Right ventricle myocardium inferior (tissue), 1 donor: ENCODE results near the gene TNRC6A. TPM values are rescaled to one million over a fixed set of nuclear protein-coding genes. Genes with fewer than 3 reads are reported as not detected.
"Not testable (repeated sequence)": the region's sequence is repeated elsewhere in the genome, so short reads cannot be mapped to it uniquely, and the experiment has no call there.

Experiments
- ATAC-seq: fragments of 200-7000 bp; cut with Tn5 transposase; one replicate; pipeline ENCODE4 v1.9.1; 2020; ENCODE audit warnings: mild to moderate bottlenecking, moderate library complexity
- DNase-seq: peaks from one replicate; pipeline ENCODE4 v3.0.0; 2021; ENCODE audit errors: missing footprints
- intact Hi-C: fragments of 100-400 bp; cut with DNase I; formaldehyde crosslinking; loops from one replicate; pipeline ENCODE4 v1.11.0; 2022
- long read RNA-seq: library from polyadenylated mRNA; unstranded; transcript quantifications from one replicate; pipeline ENCODE4 v2.0.0, GENCODE V29; 2021
- total RNA-seq: library from RNA; stranded (reverse); fragmentation: NEBNext Ultra II Directional; extraction: Animal tissue kit (Norgen Biotek cat#: 25700); gene quantifications from one replicate; pipeline ENCODE4 v1.2.1, GENCODE V29; 2021
- donor health status: DM: no; HTN: yes; CAD: no; lungs with severe emphysema.

Gene TNRC6A
- total RNA-seq, result 34.8 TPM
- long read RNA-seq, partial matches to known transcripts, result 5 of 6 reads
- long read RNA-seq, other reads (novel, unspliced or antisense), result 1 of 6 reads

DNA sequence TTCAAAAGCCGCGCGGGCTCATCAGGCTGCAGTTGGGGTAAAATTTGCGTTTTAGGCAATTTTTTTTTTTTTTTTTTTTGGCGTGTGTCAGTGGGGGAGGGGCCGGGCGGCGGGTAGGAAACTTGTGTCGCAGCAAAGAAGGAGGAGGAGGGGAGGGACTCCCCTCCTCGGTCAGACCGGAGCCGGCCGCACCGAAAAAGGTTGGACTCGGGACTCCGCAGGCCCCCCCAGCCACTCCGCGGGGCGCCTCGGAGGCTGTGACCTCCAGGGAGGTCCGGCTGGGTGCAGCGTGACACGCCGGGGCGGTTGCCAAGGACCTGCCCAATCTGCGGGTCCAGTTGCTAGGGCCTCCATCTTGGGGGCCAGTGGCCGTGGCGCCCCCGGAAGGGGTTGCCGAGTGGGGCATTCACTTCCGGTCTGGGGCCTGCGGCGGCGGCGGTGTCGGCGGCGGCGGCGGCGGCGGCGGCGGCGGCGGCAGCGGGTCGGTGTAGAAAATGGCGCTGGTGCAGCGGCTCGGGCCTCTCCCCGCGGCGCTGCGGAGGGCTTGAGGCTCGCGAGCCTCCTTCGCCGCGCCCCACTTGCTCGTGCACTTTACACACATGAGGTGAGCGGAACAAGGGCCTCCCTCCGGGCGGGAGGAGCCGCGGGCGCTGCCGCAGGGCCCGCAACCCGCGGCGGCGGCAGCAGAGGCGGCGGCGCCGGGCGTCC lies at the start of gene TNRC6A:
Gene TNRC6A, plus strand, starts transcription at position 409 of the 708 bp plus-strand sequence. Its CDS starts 191 bp downstream, at position 600.
- DNase-seq (peak; percentile 95), ATAC-seq (peak; percentile 95)
- intact Hi-C loops, result no loop called here

DNA sequence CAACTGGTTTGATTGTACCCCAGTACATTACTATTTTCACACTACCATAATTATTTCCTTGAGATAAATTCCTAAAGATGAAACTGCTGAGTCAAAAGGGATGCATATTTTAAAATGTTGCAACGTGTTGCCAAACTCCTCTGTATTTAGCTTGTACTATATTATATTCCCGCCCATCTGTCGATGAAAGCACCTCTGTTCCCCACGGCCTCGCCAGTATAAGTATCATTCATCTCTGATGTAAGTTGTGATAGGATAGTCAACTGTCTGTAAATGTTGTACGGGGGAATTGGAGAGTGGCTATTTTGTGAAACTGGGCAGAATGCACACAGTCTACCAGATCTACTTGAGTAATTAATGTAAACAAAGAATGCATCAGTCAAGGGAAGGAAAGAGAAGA lies 47.7 kb upstream of the TNRC6A start:
- intact Hi-C loops, result loop anchor here (10.0 kb wide), 1 partner anchor 97 kb away; no protein-coding TSS in a partner anchor
- ATAC-seq (no peak), DNase-seq (no peak)

DNA sequence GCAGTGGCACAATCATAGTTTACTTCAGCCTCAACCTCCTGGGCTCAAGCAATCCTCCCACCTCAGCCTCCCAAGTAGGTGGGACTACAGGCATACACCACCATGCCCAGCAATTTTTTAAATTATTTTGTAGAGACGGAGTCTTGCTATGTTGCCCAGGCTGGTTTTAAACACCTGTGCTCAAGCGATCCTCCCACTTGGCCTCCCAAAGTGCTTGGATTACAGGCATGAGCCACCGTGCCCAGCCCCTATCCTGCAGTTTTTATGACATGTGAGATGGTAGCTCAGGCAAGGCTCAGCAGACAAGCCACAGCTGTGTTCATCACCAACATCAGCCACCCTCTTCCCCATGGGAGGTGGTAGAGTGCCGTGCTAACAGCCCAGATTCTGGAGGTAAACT lies 46.2 kb upstream of the TNRC6A start:
- ATAC-seq (no peak), DNase-seq (no peak)
- intact Hi-C loops, result loop anchor here (10.0 kb wide), 1 partner anchor 98 kb away; no protein-coding TSS in a partner anchor

DNA sequence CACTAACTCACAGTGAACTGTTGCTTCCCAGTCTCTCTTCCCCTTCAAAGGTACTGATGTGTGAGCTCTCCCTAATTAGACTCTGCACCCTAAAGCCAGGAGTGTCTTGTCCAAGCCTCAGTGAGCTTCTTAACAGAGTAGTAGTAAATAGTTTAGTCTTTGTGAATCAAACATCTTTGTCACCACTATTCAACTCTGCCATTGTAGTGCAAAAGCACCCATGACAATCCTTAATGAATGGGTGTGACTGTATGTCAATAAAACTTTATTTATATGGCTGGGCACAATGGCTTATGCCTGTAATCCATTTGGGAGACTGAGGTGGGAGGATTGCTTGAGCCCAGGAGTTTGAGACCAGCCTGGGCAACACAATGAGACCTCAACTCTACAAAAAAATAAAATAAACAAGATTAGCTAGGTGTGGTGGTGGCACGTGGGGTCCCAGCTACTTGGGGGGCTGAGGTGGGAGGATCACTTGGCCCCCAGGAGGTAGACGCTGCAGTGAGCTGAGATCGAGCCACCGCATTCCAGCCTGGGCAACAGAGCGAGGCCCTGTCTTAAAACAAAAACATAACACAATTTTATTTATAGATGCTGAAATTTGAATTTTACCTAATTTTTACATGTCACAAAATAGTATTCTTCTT lies 45.5 kb upstream of the TNRC6A start:
- intact Hi-C loops, result loop anchor here (10.0 kb wide), 1 partner anchor 99 kb away; no protein-coding TSS in a partner anchor
- no peak for ATAC-seq
- DNase-seq, result no peak

DNA sequence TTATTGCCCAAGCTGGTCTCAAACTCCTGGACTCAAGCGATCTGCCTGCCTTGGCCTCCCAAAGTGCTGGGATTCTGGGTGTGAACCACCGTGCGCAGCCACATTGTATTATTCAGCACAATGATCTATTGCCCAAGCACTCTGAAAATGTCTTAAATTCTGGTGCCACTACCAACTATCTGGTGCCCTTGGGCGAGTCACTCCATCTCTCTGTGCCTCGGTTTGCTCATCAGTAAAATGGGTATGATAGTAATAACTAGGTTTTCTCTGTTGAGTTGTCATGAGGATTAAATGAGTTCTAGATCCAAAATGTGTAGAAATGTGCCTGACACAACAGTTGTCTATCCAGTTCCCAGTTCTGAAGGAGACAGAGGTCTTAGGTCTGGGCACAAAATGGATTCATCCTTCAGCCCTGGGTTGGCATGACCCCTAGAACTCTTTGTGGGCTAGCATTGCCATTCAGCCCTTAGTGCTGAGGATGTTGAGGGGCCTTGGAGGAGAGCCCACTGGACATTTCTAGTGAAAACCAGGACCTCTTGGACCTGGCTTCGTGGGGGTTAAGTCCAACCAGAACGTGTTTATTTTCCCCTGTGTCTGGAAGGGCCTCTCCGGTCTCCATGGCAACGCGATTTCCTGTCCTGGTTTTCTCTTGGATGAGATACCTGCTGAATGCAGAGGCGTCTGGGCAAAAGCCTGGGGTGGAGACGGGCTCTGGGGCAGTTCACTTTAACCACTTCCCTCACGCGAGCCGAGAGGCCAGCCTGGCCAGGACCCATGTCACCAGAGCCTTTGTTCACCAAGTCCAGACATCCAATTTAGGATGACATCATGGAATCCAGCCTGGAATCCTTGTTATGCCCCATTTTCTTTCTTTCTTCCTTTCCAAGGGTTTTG lies 43.7 kb upstream of the TNRC6A start:
- peak; percentile 76 for DNase-seq
- peak; percentile 50 for ATAC-seq
- intact Hi-C loops, result loop anchor here (10.0 kb wide), 1 partner anchor 101 kb away; no protein-coding TSS in a partner anchor

DNA sequence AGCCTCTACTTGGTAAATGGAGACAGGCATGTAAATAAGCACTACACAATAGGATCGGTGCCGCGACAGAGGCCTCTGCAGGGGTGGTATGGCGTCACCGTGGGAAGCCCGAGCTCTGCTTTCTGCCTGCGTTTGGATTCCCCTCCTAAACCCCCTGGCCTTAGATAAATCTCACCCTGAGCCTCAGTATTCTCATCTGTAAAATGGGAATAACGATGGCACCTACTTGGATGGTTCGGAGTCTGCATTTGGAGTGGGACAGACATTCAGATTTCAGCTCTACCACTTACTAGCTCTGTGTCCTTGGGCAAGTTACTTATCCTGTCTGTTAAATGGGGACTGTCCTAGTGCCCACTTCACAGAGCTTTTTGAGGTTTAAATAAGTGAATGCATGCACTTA lies 42.8 kb upstream of the TNRC6A start:
- DNase-seq (no peak), ATAC-seq (no peak)
- intact Hi-C loops, result loop anchor here (10.0 kb wide), 1 partner anchor 102 kb away; no protein-coding TSS in a partner anchor

DNA sequence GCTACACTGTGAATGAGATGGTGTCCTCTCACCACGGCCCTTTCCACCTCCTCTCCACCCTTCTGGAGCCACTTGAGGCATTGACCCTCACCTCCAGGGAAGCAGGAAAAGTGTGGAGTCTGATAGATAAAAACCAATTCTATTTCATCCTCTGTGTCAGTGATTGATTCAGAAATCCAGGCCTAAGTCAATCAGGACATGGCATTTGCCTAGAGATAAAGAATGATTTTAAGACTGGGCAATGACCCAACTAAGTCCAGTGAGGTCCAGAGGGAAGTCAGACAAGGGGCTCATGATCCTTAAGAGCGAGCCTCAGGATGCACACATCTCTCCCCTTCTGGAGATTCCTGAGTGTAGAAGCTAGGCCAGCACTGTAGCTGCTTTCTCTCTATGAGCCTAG lies 41.1 kb upstream of the TNRC6A start:
- no peak for DNase-seq
- intact Hi-C loops, result loop anchor here (10.0 kb wide), 1 partner anchor 104 kb away; no protein-coding TSS in a partner anchor
- ATAC-seq, result no peak

DNA sequence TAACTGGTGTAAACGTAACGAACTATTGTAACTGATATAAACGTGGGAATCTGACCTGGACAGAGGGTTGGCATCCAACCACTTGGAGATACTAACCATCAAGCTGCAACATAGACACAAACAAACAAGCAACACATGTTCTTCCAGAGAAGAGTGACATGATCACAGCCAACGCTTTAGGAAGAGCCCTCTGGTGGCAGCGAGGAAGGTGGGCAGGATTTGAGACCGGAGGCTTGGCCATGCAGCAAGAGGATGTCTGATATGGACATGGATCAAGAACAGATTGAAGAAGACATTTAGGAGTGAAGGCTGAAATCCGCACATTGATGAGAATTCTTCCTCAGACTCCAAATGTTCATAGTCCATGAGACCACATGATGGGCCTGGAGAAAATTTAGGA lies 40.3 kb upstream of the TNRC6A start:
- DNase-seq, result no peak

DNA sequence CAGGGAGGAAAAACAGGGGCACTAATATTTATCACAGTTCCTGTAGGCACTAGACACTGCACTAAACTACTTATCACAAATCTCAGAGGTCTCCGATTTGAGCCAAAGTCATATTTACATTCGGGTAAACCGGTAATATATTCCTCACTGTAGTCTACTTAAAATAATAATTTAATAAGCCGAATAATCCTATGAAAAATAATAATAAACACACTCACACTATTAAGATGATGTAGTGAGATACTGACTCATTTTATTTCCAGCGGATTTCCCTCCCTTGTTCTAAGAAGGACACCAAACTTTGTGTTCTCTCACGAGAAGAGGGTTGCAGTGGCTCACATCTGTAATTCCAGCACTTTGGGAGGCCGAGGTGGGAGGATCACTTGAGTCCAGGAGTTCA lies 36.6 kb upstream of the TNRC6A start:
- intact Hi-C loops, result no loop called here
- no peak for ATAC-seq
- DNase-seq, result no peak

More for the DNA sequence above, 40.3 kb upstream of the TNRC6A start:
- peak; percentile 50 for ATAC-seq
- intact Hi-C loops, result loop anchor here (10.0 kb wide), 1 partner anchor 104 kb away; no protein-coding TSS in a partner anchor

DNA sequence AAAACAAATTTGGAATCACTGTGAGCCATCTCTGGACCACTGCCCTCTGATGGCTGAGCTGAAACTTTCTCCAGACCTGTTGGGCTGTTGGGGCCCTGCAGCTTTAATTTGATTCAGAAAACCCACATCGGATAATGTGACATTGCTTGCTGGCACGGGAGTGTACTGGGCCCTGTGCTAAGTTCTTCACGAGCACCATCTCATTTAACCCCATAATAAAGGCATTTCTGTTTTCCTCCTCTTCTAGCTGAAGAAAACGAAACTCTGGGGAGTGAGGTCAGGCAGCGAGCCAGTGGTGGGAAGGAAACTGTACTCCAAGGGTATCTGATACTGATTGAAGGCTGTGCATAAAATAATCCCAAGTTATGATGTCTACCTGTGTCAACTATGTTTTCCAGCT lies 34.5 kb upstream of the TNRC6A start:
- intact Hi-C loops, result no loop called here
- no peak for ATAC-seq
- DNase-seq, result no peak

DNA sequence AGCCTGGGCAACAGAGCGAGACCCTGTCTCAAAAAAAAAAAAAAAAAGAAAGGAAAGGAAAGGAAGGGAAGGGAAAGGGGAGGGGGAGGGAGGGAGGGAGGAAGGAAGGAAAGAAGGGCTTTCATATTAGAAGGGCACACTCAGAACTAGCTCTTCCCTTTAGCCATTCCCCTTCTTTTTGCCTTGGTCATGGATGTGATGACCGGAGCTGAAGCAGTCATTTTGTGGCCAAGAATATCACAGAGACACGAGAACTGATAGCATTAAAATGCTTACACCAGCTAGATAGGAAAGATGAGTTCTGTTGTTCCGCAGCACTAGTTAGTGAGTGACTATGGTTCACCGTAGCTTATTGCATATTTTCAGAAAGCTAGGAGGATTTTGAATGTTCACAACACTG lies 32.8 kb upstream of the TNRC6A start:
- DNase-seq (no peak), ATAC-seq (no peak)
- intact Hi-C loops, result no loop called here

DNA sequence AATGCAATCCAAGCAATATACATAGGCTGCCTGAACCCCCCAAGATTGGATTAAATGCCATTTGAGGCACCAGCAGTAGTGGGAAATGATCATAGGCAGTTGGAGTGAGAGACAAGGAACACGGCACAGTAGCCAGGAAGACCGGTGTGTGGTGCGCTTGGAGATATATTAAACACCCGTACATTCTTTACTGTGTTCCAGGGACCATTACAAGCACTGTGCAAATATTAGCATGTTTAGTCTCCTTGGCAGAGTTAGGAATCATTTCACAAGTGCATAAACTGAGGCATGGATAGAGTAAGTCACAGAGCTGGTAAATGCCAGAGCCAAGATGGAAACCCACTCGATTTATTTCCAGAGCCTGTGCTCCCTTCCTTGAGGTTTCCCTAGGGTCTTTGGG lies 31.1 kb upstream of the TNRC6A start:
- ATAC-seq (no peak), DNase-seq (no peak)
- intact Hi-C loops, result no loop called here

DNA sequence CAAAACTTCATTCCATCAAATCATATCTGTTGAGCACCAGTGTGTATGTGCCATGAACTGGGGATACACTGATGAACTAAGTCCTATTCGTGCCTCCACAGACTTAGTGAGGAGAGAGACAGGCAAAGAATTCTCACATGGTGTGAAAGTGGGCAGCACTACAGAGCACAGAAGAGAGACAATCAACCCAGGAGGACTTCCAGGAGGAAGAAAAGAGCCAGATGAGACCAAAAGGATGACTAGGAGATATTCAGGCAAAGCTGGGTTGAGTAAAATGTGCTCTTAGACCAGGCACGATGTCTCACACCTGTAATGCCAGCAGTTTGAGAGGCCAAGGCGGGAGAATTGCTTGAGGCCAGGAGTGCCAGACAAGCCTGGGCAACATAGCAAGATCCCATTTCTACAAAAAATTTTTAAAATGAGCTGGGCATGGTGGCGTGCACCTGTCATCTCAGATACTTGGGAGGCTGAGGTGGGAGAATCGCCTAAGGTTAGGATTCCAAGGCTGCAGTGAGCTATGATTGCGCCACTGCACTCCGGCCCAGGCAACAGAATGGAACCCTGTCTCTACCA lies 30.2 kb upstream of the TNRC6A start:
- intact Hi-C loops, result no loop called here
- no peak for ATAC-seq
- no peak for DNase-seq

DNA sequence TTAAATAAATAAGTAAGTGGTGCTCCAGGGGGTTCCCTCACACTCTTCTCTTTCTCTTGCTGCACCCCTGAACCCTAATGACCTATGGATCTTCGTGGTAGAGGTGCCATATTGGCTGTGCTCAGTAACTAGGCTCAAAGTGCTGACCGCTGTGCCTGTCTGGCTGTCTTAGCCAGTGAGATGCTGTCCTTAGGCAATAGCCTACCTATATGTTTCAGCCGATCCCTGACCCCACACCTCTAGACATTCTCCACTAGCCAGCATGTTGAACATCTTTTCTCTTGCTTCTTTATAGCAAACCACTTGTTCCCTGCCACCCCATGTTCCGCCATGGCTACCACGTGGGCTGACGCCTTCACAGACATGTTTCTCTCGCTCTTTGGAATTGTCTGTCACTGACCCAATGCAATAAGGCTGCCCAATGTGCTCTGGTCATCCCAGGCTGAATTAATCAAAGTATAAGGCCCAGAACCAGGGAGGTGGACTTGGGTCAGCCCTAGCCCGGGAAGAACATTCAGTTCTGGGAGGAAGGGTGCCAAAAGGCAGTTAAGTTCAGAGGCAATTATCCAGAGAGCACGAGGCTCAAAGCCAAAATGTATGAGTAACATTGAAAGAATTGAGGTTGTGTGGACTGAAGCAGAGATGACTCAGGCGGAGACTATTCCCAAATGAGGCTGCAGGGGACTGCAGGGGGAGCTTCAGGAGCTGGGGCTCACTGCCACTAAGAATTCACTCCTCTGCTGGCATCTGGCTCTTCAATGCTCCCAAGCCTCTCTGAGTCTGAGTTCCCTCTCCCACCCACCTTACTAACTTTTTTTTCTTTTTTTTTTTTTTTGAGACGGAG lies 28.7 kb upstream of the TNRC6A start:
- no peak for DNase-seq
- ATAC-seq, result peak; percentile 97
- intact Hi-C loops, result no loop called here

DNA sequence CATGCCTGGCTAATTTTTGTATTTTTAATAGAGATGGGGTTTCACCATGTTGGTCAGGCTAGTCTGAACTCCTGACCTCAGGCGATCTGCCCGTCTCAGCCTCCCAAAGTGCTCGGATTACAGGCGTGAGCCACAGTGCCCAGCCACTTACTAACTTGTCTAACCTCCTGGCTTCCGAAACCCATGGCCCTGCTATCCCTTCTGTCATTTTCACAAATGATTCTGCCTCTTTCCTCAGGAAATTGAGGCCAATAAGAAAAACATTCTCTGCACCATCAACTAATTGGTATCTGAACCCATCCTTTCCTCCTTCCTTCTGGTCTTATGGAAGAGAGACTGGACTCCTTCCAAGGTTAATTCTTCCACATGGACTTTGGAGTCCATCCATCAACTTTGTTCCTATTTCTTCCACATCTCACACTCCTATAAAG lies 27.9 kb upstream of the TNRC6A start:
- ATAC-seq (no peak), DNase-seq (no peak)
- intact Hi-C loops, result no loop called here

DNA sequence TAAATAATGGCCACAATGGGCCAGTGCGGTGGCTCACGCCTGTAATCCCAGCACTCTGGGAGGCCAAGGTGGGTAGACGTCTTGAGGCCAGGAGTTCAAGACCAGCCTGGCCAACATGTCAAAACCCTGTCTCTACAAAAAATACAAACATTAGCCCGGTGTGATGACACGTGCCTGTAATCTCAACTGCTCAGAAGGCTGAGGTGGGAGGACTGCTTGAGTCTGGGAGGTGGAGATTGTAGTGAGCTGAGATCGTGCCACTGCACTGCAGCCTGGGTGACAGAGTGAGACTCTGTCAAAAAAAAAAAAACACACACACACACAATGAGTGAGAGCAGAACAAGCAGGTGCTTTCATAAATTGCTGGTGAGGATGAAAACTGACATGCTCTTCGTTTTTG lies 21.7 kb upstream of the TNRC6A start:
- DNase-seq, ATAC-seq, intact Hi-C loops: not testable (repeated sequence)

DNA sequence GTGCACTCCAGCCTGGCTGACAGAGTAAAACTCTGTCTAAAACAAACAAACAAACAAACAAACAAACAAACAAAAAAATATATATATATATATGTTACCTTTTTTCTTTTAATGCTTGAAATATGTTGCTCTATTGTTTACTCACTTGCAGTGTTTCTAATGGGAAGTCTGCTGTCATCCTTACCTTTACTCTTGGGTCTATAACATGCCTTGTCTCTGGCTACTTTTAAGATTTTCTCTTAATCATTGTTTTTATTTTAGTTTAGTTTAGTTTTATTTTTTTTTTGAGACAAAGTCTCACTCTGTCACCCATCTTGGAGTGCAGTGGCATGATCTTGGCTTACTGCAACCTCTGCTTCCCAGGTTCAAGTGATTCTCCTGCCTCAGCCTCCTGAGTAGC lies 16.1 kb upstream of the TNRC6A start:
- DNase-seq (no peak), ATAC-seq (no peak)
- intact Hi-C loops, result no loop called here

DNA sequence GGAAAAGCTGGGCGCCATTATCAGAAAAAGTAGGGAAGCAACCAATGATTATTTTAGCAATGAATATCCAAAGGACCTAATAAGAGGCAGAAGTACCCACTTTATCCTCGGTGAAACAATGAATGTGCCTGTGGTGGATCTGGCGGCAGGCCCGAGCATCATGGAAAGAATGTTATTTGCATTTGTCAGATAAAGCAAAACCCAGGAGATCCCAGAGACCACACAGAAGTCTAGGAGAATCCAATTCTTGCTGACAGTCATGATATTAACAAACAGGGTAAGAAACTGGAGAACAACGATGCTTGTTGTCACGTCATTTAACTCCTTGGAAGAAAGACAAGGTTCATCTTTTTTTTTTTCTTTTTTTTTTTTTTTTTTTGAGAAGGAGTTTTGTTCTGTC lies 12.0 kb upstream of the TNRC6A start:
- intact Hi-C loops, result no loop called here
- ATAC-seq (no peak), DNase-seq (no peak)
